Right cardiac atrium (tissue), 5 donors: Measurements from ENCODE around the gene AS3MT. TPM values are rescaled to one million over a fixed set of nuclear protein-coding genes. Genes with fewer than 3 reads are reported as not detected.
A peak's percentile ranks its signal among the peaks of the same experiment; 100 is the strongest.
"Not testable (repeated sequence)": the region's sequence is repeated elsewhere in the genome, so short reads cannot be mapped to it uniquely, and the experiment has no call there.

Source experiments
- ATAC-seq, 2 donors: fragments of 200-7000 bp; cut with Tn5 transposase; one replicate each; pipeline versions ENCODE4 v1.8.0 to v1.9.1; 2020; ENCODE audit warnings: moderate library complexity in 2 of 2, mild to moderate bottlenecking in 1 of 2
- DNase-seq, 3 donors: peaks; one replicate each; pipeline ENCODE4 v3.0.0-alpha.2; 2020
- H3K27ac ChIP-seq: one replicate; pipeline ENCODE4 v1.5.1; 2013; ENCODE audit warnings: mild to moderate bottlenecking, low read length, control low read depth, moderate library complexity
- H3K27me3 ChIP-seq: one replicate; pipeline ENCODE4 v1.6.1; 2013; ENCODE audit not compliant: control insufficient read depth, insufficient read depth
- H3K4me1 ChIP-seq: one replicate; pipeline ENCODE4 v1.6.1; 2013; ENCODE audit warnings: low read length; ENCODE audit not compliant: control insufficient read depth, insufficient read depth
- H3K4me3 ChIP-seq: one replicate; pipeline ENCODE4 v1.5.1; 2013; ENCODE audit warnings: low read length, control low read depth
- H3K9me3 ChIP-seq: one replicate; pipeline ENCODE4 v1.6.1; 2013; ENCODE audit warnings: low read length; ENCODE audit not compliant: control insufficient read depth
- WGBS: extraction: QIAGEN DNeasy Blood & Tissue Kit; methylation state at CpG from one replicate; pipeline ENCODE4 v1.1.7; 2013; 5-methylcytosine and 5-hydroxymethylcytosine counted together
- intact Hi-C, 4 donors: fragments of 100-400 bp; cut with DNase I; formaldehyde crosslinking; loops; one replicate each; pipeline versions ENCODE4 v1.11.0 to v1.14.0; 2022 to 2023
- long read RNA-seq, 4 donors: library from polyadenylated mRNA; unstranded; transcript quantifications; one replicate each; pipeline ENCODE4 v2.0.0, GENCODE V29; 2020 to 2021
- polyA plus RNA-seq: library from polyadenylated mRNA; stranded (reverse); fragments of 200-250 nt; gene quantifications from one replicate; pipeline ENCODE4 v1.2.3, GENCODE V29; 2013
- total RNA-seq, 4 donors: library from RNA; stranded (reverse); fragmentation: NEBNext Ultra II Directional; extraction: Animal tissue kit (Norgen Biotek cat#: 25700); gene quantifications; one replicate each; pipeline ENCODE4 v1.2.1, GENCODE V29; 2021
- donor health status: healthy with polysubstance abuse.
- donor health status: DM: no; HTN: yes; CAD: no.
- donor health status: DM: no; HTN: no; CAD: no.
- donor health status: DM: no; HTN: yes; CAD: no; lungs with severe emphysema.
- donor health status: DM: yes; HTN: yes; CAD: no.

AS3MT gene
- 10 to 100 TPM in 3 of 4 donors, 1 to 10 TPM in 1; 10.0 to 17.5 (median 14.1) TPM for total RNA-seq
- 35.2 TPM for polyA plus RNA-seq
- long read RNA-seq, donor 1, partial matches to known transcripts = 2 of 9 reads
- long read RNA-seq, donor 1, other reads (novel, unspliced or antisense) = 6 of 9 reads
- long read RNA-seq, donor 2, partial matches to known transcripts = 0 of 3 reads
- long read RNA-seq, donor 2, other reads (novel, unspliced or antisense) = 2 of 3 reads
- long read RNA-seq, donor 3, transcript AS3MT-201 (11 exons, 2,404 nt) = major isoform, 14 of 25 reads
- long read RNA-seq, donor 3, partial matches to known transcripts = 1 of 25 reads
- long read RNA-seq, donor 3, other reads (novel, unspliced or antisense) = 10 of 25 reads
- long read RNA-seq, donor 4, partial matches to known transcripts = 0 of 2 reads
- long read RNA-seq, donor 4, other reads (novel, unspliced or antisense) = 2 of 2 reads

GRCh38 chr10:102869258-102870198 is at the start of gene AS3MT:
TSS of gene AS3MT (plus strand) at chr10:102869470. CDS start at chr10:102869593, 123 bp downstream.
- intact Hi-C loops = no loop called here
- Histone ChIP-seq H3K9me3 (no peaks in the 10 kb centered on the region), H3K27me3 (no peaks in the 10 kb centered on the region), H3K27ac (peak within 1 kb of the TSS; percentile 2), H3K4me1 (no peaks in the 10 kb centered on the region), H3K4me3 (peak within 1 kb of the TSS; percentile 32)
- peak; percentile 93 to 94 for ATAC-seq
- DNase-seq = peak; percentile 63 to 84 (median 80)
- WGBS = 3% methylated on average over 63 of the region's 63 CpGs

GRCh38 chr10:102820008-102820407 is 49.3 kb upstream of the AS3MT start:
- intact Hi-C loops, H3K27me3 ChIP-seq, H3K9me3 ChIP-seq, ATAC-seq, H3K4me3 ChIP-seq, H3K27ac ChIP-seq: not testable (repeated sequence)
- WGBS = 98% methylated on average over 5 of the region's 5 CpGs
- DNase-seq = peak in 1 of 3 donors; percentile 12
- peaks cover 16% of the 10 kb centered on the region for H3K4me1 ChIP-seq

- peak in 1 of 3 donors; percentile 54 for DNase-seq
- Histone ChIP-seq H3K27ac (no peak overlapping the region), H3K9me3 (no peaks in the 10 kb centered on the region), H3K27me3 (no peaks in the 10 kb centered on the region), H3K4me3 (no peak overlapping the region), H3K4me1 (peaks cover 3% of the 10 kb centered on the region)
- no peak for ATAC-seq
- intact Hi-C loops = no loop called here
- 92% methylated on average over 12 of the region's 12 CpGs for WGBS
These were observed 47.0 kb upstream of the AS3MT start for GRCh38 chr10:102822222-102822621.

GRCh38 chr10:102824664-102825063 is 44.6 kb upstream of the AS3MT start:
- ATAC-seq (no peak), DNase-seq (no peak)
- 94% methylated on average over 4 of the region's 4 CpGs for WGBS
- Histone ChIP-seq H3K27me3 (no peaks in the 10 kb centered on the region), H3K9me3 (no peaks in the 10 kb centered on the region), H3K27ac (no peak overlapping the region), H3K4me1 (no peaks in the 10 kb centered on the region), H3K4me3 (no peak overlapping the region)
- intact Hi-C loops = loop anchor here in 1 of 4 donors (5.0 kb wide), 1 partner anchor 97 kb away; no protein-coding TSS in a partner anchor

- H3K4me3 ChIP-seq = no peak overlapping the region
- ATAC-seq = no peak
- no peaks in the 10 kb centered on the region for H3K9me3 ChIP-seq
- H3K27me3 ChIP-seq = no peaks in the 10 kb centered on the region
- no peaks in the 10 kb centered on the region for H3K4me1 ChIP-seq
- no peak for DNase-seq
- WGBS = 88% methylated on average over 9 of the region's 9 CpGs
- H3K27ac ChIP-seq = no peak overlapping the region
- intact Hi-C loops = loop anchor here in 1 of 4 donors (5.0 kb wide), 1 partner anchor 99 kb away; no protein-coding TSS in a partner anchor
These were observed 43.0 kb upstream of the AS3MT start for GRCh38 chr10:102826148-102826796.

GRCh38 chr10:102827597-102827975 is 41.7 kb upstream of the AS3MT start:
- intact Hi-C loops = loop anchor here in 1 of 4 donors (5.0 kb wide), 1 partner anchor 100 kb away; no protein-coding TSS in a partner anchor
- H3K27ac ChIP-seq = no peak overlapping the region
- DNase-seq = no peak
- H3K4me3 ChIP-seq = no peak overlapping the region
- H3K27me3 ChIP-seq = no peaks in the 10 kb centered on the region
- WGBS = 82% methylated on average over 5 of the region's 5 CpGs
- no peaks in the 10 kb centered on the region for H3K4me1 ChIP-seq
- no peak for ATAC-seq
- H3K9me3 ChIP-seq = no peaks in the 10 kb centered on the region

GRCh38 chr10:102831322-102832071 is 37.8 kb upstream of the AS3MT start:
- DNase-seq (no peak), ATAC-seq (no peak)
- H3K4me3 ChIP-seq = no peak overlapping the region
- WGBS = 74% methylated on average over 16 of the region's 16 CpGs
- no peaks in the 10 kb centered on the region for H3K27me3 ChIP-seq
- H3K27ac ChIP-seq = no peak overlapping the region
- no peaks in the 10 kb centered on the region for H3K4me1 ChIP-seq
- intact Hi-C loops = loop anchor here in 3 of 4 donors (5.0 to 10.0 kb wide), 5 partner anchors 104 to 423 kb away; partner anchors contain the start of gene RPEL1 (in 2 of the 3)
- no peaks in the 10 kb centered on the region for H3K9me3 ChIP-seq

- intact Hi-C loops = loop anchor here in 3 of 4 donors (5.0 to 10.0 kb wide), 5 partner anchors 105 to 423 kb away; partner anchors contain the start of gene RPEL1 (in 2 of the 3)
- no peak overlapping the region for H3K27ac ChIP-seq
- no peak overlapping the region for H3K4me3 ChIP-seq
- no peaks in the 10 kb centered on the region for H3K9me3 ChIP-seq
- DNase-seq (no peak), ATAC-seq (no peak)
- 83% methylated on average over 14 of the region's 14 CpGs for WGBS
- H3K27me3 ChIP-seq = no peaks in the 10 kb centered on the region
- H3K4me1 ChIP-seq = no peaks in the 10 kb centered on the region
These were observed 37.0 kb upstream of the AS3MT start for GRCh38 chr10:102832248-102832647.

GRCh38 chr10:102832987-102833386 is 36.3 kb upstream of the AS3MT start:
- ATAC-seq (no peak), DNase-seq (no peak)
- intact Hi-C loops = loop anchor here in 3 of 4 donors (5.0 to 10.0 kb wide), 5 partner anchors 106 to 422 kb away; partner anchors contain the start of gene RPEL1 (in 2 of the 3)
- Histone ChIP-seq H3K27me3 (no peaks in the 10 kb centered on the region), H3K27ac (no peak overlapping the region), H3K4me1 (no peaks in the 10 kb centered on the region), H3K4me3 (no peak overlapping the region), H3K9me3 (no peaks in the 10 kb centered on the region)
- WGBS = 86% methylated on average over 4 of the region's 4 CpGs

- H3K4me1 ChIP-seq = no peaks in the 10 kb centered on the region
- DNase-seq = no peak
- 56% methylated on average over 9 of the region's 9 CpGs for WGBS
- no peaks in the 10 kb centered on the region for H3K9me3 ChIP-seq
- no peak for ATAC-seq
- no peak overlapping the region for H3K4me3 ChIP-seq
- no peaks in the 10 kb centered on the region for H3K27me3 ChIP-seq
- intact Hi-C loops = loop anchor here in 3 of 4 donors (2.0 to 10.0 kb wide), 6 partner anchors 67 to 421 kb away; partner anchors contain the start of gene RPEL1 (in 2 of the 3)
- no peak overlapping the region for H3K27ac ChIP-seq
These were observed 35.1 kb upstream of the AS3MT start for GRCh38 chr10:102834143-102834542.
